Cerebellar nuclear complex (tissue), 1 donor: ENCODE data around the gene NBPF9.
"Not testable (repeated sequence)": the region's sequence is repeated elsewhere in the genome, so short reads cannot be mapped to it uniquely, and the experiment has no call there.

ENCODE experiments used
- DNase-seq, 2 experiments: peaks; one replicate each; lab custom pipeline; 2025; lab: John Stamatoyannopoulos, UW

Gene NBPF9

DNA sequence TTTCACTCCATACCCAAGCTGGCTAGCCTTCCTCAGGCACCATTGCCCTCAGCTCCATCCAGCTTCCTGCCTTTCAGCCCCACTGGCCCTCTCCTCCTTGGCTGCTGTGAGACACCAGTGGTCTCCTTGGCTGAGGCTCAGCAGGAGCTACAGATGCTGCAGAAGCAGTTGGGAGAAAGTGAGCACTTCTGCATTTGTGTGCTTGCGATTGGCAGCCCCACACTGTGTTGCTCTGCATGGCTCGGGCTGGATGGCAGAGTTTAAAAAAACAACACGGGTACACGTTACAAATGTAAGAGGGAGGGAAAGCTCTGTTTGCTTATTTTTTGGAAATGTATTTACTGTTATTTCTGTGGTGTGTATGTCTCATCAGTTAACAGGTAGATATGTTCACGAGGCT lies 90.8 kb downstream of the NBPF9 start:
- DNase-seq, result not testable (repeated sequence)

- not testable (repeated sequence) for DNase-seq
Measured at GRCh38 chr1:149009761-149010160, 93.6 kb downstream of the NBPF9 start.

- not testable (repeated sequence) for DNase-seq
Measured at GRCh38 chr1:149008769-149009168, 94.6 kb downstream of the NBPF9 start.

- not testable (repeated sequence) for DNase-seq
Measured at GRCh38 chr1:149008326-149008725, 95.0 kb downstream of the NBPF9 start.
